ENCODE results near the gene SLC24A3.

DNA sequence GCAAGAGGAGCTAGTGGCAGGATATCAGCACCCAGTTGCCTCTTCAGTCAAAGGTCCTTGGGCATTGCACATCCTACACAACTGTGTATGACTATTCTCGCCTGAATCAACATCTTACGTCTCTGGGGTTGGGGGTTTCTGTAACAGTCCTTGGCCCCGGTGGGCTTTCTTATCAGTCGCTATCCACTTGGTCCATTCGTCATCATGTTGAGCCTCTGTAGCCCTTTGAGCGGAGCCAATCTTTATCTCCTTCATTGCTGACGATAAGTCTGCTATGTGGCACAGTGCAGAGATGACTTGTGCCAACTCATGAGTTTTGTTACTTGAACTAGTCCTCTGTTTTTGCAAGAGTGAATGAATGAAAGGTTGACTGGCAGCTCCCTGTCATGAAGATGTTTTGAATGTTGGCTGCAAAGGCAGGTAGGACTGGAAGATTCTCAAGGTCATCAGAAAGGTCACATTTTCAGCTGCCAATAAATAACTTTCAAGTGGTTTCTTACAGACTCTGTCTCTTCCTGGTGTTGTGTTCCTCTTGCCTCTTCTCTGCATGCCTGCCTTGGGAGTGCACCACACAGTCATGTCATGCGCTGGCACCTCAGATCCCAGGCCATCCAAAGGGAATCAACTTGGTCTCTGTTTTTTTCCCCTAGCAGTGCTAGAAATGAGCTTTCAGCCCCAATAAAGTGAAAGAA lies 238.9 kb downstream of the SLC24A3 start:
- TF ChIP-seq CTCF (IDR thresholded peaks at IDR 0.05; ENCODE audit: poor library complexity) (no peak), EZH2 (IDR thresholded peaks at IDR 0.05; ENCODE audit: borderline replicate concordance) (no peak)
